ENCODE data around the gene TUBGCP6.

DNA sequence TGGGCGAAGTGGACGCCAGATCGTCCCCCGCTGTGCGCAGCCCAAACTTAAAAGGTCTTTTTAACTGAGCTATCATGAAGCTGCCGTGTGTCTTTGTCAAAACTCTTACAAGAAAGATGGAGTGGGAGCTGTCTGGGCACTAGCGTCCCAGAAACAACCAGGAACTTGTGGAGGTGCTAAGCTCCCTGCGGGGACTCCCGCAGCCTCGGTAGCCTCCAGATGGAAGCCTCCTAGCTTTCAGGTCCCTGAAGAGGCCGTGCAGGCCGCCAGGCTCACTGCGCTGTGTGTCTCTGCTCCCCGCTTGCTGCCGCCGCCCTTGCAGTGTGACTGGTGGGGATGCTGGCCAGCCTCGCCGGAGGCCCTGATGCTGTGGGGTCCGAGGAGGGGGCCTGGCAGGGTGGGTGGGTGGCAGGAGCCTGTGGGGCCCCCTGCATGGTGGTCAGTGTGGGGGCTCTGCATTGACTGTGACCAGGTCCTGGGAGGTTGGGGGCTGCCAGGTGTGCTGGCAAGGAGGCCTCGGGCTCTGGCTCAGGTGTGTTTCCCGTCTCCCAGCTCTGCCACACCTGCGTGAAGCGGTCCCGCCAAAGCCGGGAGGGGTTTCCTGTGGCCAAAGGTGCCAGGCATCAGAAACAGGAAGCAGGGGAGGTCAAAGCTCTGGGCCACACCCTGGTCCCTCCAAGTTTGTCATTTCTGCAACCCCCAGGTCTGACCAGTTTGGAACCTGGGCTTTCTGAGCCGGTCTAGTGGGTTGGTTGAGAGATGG is 57.9 kb downstream of the TUBGCP6 start:
- TF ChIP-seq CTCF (IDR thresholded peaks at IDR 0.05), result no peak
- no peak for TF ChIP-seq POLR2A (IDR thresholded peaks at IDR 0.05)

Measured in thyroid gland (tissue), 4 donors.